Ramos (cell line): ENCODE measurements around the gene ZFAND3.
"Not testable (repeated sequence)": the region's sequence is repeated elsewhere in the genome, so short reads cannot be mapped to it uniquely, and the experiment has no call there.

Source experiments
- in situ Hi-C: fragments of 300-500 bp; cut with MboI; formaldehyde crosslinking; loops from one replicate; pipeline ENCODE4 v1.14.3; 2022; ENCODE audit warnings: low sequenced_read_pairs; ENCODE audit not compliant: unreplicated experiment

Gene ZFAND3

GRCh38 chr6:37920667-37921066, 101.1 kb downstream of the ZFAND3 start:
- in situ Hi-C loops, result no loop called here

DNA sequence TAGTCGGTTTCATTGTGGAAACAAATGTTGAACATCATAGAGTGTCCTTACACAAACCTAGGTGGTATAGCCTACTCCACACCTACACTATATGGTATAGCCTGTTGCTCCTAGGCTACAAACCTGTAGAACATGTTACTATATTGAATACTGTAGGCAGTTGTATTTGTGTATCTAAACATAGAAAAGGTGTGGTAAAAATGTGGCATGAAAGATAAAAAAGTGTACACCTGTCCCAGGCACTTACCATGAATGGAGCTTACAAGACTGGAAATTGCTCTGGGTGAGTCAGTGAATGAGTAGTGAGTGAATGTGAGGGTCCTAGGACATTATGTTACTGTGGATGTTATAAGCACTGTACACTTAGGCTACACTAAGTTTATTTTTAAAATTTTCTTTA, 103.0 kb downstream of the ZFAND3 start:
- in situ Hi-C loops, result no loop called here

- in situ Hi-C loops, result no loop called here
Measured at GRCh38 chr6:37923514-37923913, 104.0 kb downstream of the ZFAND3 start.

DNA sequence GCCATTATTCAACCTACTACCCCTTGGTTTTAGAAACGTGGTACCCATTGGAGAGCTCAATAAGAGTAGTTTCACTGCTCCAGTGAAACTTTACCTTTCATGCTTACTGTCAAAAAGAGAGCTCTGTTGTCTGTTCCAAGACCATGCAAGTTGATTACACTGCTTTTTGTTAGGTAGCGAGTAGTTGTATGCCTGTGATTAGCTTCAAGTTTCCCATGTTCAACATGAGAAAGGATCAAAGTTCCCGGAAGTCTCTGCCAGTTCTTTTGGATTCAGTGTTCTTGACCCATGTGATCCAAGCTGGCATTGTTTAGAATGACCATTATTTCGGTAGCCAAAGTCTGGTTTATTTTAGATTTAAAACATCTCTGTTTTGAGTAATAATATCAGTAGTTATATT, 107.1 kb downstream of the ZFAND3 start:
- in situ Hi-C loops, result no loop called here

DNA sequence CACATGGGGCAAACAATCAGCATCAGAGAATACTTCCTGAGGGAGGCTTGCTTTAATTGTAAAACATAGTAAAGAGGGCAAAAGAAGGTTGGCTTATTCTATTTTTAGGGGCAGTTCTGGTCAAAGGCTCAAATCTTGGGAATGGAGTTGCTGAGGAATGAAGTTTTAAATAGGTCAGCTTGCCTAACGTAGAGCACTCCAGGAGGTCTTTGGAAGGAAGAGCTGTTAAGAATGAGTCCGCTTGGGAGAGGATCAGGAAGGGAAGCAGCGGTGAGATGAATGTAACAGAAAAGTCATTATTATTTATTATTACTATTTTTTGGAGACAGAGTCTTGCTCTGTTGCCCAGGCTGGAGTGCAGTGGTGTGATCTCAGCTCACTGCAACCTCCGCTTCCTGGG, 108.7 kb downstream of the ZFAND3 start:
- in situ Hi-C loops, result no loop called here

DNA sequence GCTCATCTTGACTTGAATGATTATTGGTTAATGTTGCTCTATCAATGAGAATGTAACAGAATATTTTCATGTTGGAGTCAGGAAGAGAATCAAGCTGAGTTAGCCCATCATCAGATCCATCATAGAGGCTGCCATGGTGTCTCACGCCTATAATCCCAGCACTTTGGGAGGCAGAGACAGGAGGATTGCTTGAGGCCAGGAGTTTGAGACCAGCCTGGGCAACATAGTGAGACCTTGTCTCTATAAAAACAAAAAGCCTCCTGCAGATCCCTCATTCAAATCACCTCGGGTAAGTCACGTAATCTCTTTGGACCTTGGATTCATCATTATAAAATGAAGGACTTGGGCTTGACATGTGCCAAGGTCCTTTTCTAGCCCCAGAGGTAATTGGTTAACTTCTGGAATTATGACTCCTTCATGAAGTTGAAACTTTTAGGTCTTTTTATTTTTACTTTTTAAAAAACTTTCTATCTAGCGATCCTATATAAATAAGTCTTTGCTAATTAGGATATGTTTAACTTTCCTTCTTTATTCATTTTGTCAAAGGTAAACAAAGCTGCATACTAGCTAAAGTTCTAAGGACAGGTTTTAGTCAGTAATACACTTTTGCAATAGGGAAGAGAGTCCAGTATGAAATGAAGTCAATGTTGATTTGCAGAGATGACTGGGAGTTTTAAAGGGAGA, 110.9 kb downstream of the ZFAND3 start:
- in situ Hi-C loops, result no loop called here

DNA sequence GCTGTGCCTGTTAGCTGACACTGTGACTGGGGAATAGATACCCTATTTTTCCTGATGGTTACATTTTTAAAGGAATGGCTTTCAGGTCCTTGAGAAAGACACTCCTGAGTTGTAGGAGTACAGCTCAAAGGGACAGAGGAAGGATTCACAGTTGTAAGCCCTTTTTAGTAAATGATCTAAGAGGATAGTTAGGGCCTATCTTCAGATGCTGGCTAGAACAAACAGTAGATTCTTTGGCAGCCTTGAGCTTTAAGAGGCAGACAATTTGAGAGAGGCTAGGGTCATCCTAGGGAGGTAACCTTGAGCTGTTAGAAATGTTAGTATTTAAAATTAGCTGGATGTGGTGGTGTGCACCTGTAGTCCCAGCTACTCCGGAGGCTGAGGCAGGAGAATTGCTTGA, 111.5 kb downstream of the ZFAND3 start:
- in situ Hi-C loops, result no loop called here

DNA sequence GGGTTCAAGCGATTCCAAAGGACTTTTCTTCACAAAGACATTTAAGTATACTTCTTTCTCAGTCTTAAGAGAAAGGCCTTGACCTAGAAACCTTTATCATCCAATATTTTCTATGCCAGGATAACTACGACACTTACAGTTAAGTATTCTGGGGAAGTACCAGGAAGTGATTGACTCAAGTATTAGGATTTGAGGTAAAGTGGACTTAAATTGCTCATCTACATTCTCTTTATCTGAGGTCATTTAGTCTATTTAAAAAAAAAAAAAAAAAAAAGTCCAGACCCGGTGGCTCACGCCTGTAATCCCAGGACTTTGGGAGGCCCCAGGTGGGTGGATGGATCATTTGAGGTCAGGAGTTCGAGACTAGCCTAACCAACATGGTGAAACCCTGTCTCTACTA, 114.7 kb downstream of the ZFAND3 start:
- in situ Hi-C loops, result no loop called here

GRCh38 chr6:37936150-37936549, 116.6 kb downstream of the ZFAND3 start:
- in situ Hi-C loops, result no loop called here

GRCh38 chr6:37936906-37937305, 117.4 kb downstream of the ZFAND3 start:
- in situ Hi-C loops, result no loop called here

DNA sequence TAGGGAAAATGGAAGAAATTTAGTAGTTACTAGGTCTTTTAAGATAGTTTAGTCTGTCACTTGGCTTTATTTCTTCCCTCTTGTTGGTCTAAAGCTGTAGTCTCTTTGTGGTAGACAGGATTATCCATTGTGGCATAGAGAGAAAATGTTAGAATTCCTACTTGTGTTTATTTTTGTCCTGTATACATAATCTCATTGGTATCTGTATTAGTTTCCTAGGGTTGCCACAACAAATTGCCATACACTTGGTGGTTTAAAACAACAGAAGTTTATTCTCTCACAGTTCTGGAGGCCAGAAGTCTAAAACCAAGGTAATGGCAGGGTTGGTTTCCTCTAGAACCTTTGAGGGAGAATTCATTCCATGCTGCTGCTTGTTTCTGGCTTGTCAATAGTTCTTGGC, 119.4 kb downstream of the ZFAND3 start:
- in situ Hi-C loops, result no loop called here

- in situ Hi-C loops, result no loop called here
Measured at GRCh38 chr6:37940074-37940847, 120.7 kb downstream of the ZFAND3 start.

GRCh38 chr6:37941871-37942270, 122.3 kb downstream of the ZFAND3 start:
- in situ Hi-C loops, result no loop called here

DNA sequence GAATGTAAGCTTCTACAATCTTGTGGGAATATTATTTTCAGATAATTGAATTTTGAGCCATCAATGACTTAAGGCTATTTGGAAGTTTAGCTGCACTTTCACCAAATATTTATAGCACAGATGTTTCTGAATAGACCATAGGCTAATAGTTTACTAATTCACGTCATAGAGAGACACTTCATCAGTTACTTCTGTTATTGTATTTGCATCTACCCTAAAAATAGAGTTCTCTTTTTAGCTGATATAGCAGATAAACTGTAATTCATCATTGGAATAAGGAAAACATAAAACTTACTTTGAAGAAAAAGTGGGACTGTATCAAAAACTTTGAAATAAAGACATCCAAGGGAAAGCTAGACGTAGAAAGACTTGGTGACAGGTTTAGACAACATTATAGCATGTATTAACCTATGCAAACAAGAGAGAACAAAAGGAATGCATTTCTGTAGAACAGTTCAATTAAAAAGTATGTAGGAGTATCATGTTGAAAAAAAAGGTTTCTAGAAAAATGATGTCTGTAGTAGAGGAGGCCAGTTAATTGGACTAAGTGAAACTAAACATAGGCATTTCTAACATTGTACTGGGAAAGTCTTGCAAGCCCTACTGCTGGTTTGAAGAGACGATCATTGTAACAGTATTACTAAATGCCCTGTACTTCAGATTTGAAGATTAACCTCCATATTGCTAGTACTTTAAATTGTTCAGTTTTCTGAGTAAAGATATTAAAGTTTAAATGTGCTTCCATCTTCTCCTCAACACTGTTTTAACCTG, 123.3 kb downstream of the ZFAND3 start:
- in situ Hi-C loops, result no loop called here

DNA sequence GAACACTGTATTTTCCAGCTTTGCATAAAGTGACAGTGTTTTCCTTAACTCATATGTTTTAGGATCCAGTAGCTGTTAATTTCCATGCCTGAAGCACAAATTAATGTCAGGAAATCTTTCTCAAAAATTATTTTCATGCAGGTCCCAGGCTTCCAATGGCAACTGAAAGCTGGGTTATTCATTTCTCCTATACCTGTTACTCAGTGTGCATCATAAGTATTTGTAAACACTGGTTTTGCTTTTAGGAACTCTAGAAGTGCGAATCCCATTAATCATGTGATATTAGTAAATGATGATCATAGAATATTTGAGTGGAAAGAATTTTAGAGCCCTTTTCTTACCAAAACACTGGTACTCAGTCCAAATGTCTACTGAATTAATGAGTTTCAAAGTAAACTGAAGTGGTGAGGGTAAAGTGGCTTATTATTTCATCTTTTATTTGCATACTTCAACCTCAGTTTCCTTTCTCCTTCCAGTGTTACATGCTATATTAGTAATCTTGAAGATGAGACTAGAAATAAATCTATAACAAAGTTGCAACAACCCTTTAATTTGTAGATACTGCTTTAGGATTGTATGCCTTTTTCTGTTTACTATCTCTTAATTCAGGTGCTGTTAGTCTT, 124.0 kb downstream of the ZFAND3 start:
- in situ Hi-C loops, result no loop called here

- in situ Hi-C loops, result no loop called here
Measured at GRCh38 chr6:37946057-37946456, 126.5 kb downstream of the ZFAND3 start.

DNA sequence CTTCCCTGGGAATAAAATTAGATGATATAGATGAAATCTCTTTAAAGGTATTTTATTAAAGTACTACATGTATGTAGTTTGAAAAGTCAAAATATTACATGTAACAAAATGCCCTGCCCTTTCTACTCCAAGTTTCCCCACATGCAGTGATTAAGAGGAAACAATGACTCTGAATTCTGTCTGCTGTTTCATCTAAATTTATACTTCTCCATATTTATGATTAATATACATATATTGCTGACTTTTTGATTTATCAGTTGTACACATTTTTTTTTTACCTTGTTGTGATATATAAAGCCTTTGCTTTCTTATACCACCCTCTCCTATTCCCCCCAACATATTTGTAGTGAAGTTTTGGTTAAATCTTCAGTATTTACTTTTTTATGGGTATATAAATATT, 127.9 kb downstream of the ZFAND3 start:
- in situ Hi-C loops, result no loop called here

- in situ Hi-C loops, result not testable (repeated sequence)
Measured at GRCh38 chr6:37948584-37948983, 129.1 kb downstream of the ZFAND3 start.

- in situ Hi-C loops, result no loop called here
Measured at GRCh38 chr6:37952027-37952426, 132.5 kb downstream of the ZFAND3 start.

- in situ Hi-C loops, result no loop called here
Measured at GRCh38 chr6:37954791-37955190, 135.3 kb downstream of the ZFAND3 start.
